Suprapubic skin (tissue), 4 donors: ENCODE measurements around the gene HOXD9.

ENCODE experiments used
- EP300 ChIP-seq: sonication (generic); formaldehyde crosslinking; IDR thresholded peaks from one replicate; pipeline ENCODE4 v1.6.1; 2017; ENCODE audit warnings: antibody characterized with exemption
- POLR2A ChIP-seq, 2 donors: fragments of 450-650 bp; IDR thresholded peaks; one replicate each; pipeline ENCODE4 v1.6.1; 2017; ENCODE audit warnings: antibody characterized with exemption in 2 of 2, mild to moderate bottlenecking in 2 of 2, moderate library complexity in 2 of 2
- POLR2AphosphoS5 ChIP-seq, 3 donors: sonication (generic); formaldehyde crosslinking; IDR thresholded peaks; one replicate each; pipeline ENCODE4 v1.6.1; 2017; ENCODE audit warnings: antibody characterized with exemption in 3 of 3
- TF ChIP-seq, protein P1 (sequence below), 2 donors: fragments of 200-600 bp in 1 of 2; fragments of 450-650 bp in 1 of 2; sonication (generic) in 1 of 2; IDR thresholded peaks; one replicate each; pipeline ENCODE4 v1.5.1; 2016 to 2019; ENCODE audit warnings: antibody characterized with exemption in 2 of 2, mild to moderate bottlenecking in 1 of 2, moderate library complexity in 1 of 2

DNA sequence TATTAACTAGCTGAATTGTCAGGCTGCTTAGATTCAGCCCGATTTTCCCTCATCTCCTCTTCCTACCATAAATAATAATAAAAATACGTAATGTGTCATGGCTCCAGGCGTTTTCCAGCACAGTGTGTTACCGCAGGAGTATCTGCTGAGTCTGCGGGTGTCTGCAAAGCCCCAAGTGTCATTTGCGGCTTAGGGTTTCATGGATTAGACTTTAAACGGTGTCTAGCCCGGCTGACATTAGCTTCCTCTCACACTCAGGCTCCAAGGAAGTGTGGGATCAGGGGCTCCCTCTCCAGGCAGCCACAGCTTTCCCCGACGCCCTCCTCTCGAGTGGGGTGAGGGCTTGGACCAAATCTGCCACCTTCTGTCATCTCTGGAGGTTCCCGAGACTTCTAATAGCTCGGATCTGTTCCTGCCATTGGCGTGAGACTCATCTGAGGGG lies 51.9 kb downstream of the HOXD9 start:
- TF ChIP-seq POLR2AphosphoS5 (IDR thresholded peaks at IDR 0.05) (no peak), POLR2A (IDR thresholded peaks at IDR 0.05) (no peak), EP300 (no peak)
- TF ChIP-seq, protein P1, sequence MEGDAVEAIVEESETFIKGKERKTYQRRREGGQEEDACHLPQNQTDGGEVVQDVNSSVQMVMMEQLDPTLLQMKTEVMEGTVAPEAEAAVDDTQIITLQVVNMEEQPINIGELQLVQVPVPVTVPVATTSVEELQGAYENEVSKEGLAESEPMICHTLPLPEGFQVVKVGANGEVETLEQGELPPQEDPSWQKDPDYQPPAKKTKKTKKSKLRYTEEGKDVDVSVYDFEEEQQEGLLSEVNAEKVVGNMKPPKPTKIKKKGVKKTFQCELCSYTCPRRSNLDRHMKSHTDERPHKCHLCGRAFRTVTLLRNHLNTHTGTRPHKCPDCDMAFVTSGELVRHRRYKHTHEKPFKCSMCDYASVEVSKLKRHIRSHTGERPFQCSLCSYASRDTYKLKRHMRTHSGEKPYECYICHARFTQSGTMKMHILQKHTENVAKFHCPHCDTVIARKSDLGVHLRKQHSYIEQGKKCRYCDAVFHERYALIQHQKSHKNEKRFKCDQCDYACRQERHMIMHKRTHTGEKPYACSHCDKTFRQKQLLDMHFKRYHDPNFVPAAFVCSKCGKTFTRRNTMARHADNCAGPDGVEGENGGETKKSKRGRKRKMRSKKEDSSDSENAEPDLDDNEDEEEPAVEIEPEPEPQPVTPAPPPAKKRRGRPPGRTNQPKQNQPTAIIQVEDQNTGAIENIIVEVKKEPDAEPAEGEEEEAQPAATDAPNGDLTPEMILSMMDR (IDR thresholded peaks at IDR 0.05): no peak
